Neural cell (in vitro differentiated cells): ENCODE results near the gene TAF1B.

Experiments used
- EZH2 ChIP-seq: fragments of 200-600, 300-800 bp; shearing (Covaris generic), sonication (generic); IDR thresholded peaks from 2 replicates; pipeline ENCODE4 v1.6.1; 2014; ENCODE audit warnings: antibody characterized with exemption, low read length, borderline replicate concordance, mild to moderate bottlenecking; ENCODE audit not compliant: insufficient read depth, poor library complexity, severe bottlenecking
- POLR2AphosphoS5 ChIP-seq: IDR thresholded peaks from 2 replicates; pipeline ENCODE4 v1.6.1; 2012
- RAD21 ChIP-seq: fragments of 450-650 bp; conservative IDR thresholded peaks from 2 replicates; pipeline ENCODE4 v1.6.1; 2014; ENCODE audit warnings: antibody characterized with exemption, mild to moderate bottlenecking, moderate library complexity
- TAF1 ChIP-seq: IDR thresholded peaks from 2 replicates; pipeline ENCODE4 v1.6.1; 2012; ENCODE audit warnings: low read depth
- TF ChIP-seq, protein P1 (sequence below): fragments of 450-650 bp; IDR thresholded peaks from 2 replicates; pipeline ENCODE4 v1.5.1; 2014; ENCODE audit warnings: antibody characterized with exemption, mild to moderate bottlenecking, moderate library complexity; ENCODE audit not compliant: poor library complexity, severe bottlenecking

DNA sequence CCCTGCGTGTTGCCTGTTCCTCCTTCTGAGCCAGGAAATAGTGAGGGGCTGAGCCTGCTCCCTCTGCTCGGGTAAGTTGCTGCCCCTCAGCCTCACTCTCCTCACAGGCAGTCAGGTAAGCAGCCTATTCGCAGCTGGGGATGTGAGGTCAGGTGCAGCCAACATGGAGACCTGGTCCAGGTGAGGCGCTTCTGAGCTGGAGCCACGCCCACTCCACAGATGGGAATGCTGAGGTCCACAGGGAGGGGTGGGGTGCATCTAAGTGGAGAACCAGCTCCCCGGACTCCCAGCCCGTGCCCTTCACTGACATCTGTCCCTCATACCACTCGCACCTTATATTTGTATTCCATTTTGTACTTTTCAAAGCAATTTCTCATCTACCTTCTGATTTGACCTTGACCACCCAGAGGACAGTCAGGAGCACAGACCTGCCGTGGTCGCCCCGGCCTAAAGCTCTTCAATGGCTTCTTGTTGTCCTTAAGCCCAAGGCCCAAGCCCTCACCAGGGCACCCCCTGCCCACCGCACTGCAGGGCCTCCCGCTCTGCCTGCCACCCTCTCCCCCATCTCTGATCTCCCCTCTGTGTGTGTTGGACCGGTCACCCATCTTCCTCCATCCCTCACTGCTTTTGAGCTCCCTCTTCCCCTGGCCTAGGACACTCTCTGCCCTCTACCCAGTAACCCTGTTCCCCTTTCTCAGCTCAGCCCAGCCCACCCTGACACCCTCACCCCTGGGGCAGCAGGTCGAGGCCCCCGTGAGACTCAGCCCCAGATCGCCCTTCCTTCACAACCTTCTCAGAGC is 49.2 kb upstream of the TAF1B start:
- TF ChIP-seq POLR2AphosphoS5 (no peak), RAD21 (no peak), TAF1 (no peak), EZH2 (no peak)
- TF ChIP-seq, protein P1, sequence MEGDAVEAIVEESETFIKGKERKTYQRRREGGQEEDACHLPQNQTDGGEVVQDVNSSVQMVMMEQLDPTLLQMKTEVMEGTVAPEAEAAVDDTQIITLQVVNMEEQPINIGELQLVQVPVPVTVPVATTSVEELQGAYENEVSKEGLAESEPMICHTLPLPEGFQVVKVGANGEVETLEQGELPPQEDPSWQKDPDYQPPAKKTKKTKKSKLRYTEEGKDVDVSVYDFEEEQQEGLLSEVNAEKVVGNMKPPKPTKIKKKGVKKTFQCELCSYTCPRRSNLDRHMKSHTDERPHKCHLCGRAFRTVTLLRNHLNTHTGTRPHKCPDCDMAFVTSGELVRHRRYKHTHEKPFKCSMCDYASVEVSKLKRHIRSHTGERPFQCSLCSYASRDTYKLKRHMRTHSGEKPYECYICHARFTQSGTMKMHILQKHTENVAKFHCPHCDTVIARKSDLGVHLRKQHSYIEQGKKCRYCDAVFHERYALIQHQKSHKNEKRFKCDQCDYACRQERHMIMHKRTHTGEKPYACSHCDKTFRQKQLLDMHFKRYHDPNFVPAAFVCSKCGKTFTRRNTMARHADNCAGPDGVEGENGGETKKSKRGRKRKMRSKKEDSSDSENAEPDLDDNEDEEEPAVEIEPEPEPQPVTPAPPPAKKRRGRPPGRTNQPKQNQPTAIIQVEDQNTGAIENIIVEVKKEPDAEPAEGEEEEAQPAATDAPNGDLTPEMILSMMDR = no peak
